Measurements from ENCODE around the gene KSR2. TPM values are rescaled to one million over a fixed set of nuclear protein-coding genes. Genes with fewer than 3 reads are reported as not detected.

Gene KSR2
- total RNA-seq, 2 donors from 2014 or later: 0.07 TPM; not detected in 1

GRCh38 chr12:117884161-117884560 is 84.6 kb downstream of the KSR2 start:
- no peaks in the 10 kb centered on the region for H3K9me3 ChIP-seq
- no peak for ATAC-seq (ENCODE audit: insufficient number of reproducible peaks, low FRiP score, low read depth)
- H3K4me3 ChIP-seq: no peak overlapping the region
- H3K27ac ChIP-seq: no peak overlapping the region
- no peak for DNase-seq (ENCODE audit: low spot score)
- no peaks in the 10 kb centered on the region for H3K27me3 ChIP-seq (replicated peaks; ENCODE audit: insufficient read depth)
- H3K36me3 ChIP-seq: no peaks in the 10 kb centered on the region
- TF ChIP-seq CTCF (IDR thresholded peaks at IDR 0.05): no peak
- H3K4me1 ChIP-seq (ENCODE audit: control insufficient read depth in 1 of 2, low read depth in 2 of 2): no peaks in the 10 kb centered on the region

- no peaks in the 10 kb centered on the region for H3K36me3 ChIP-seq
- no peaks in the 10 kb centered on the region for H3K9me3 ChIP-seq
- H3K27me3 ChIP-seq (replicated peaks; ENCODE audit: insufficient read depth): no peaks in the 10 kb centered on the region
- no peak for ATAC-seq (ENCODE audit: insufficient number of reproducible peaks, low FRiP score, low read depth)
- H3K4me1 ChIP-seq (ENCODE audit: control insufficient read depth in 1 of 2, low read depth in 2 of 2): no peaks in the 10 kb centered on the region
- no peak for TF ChIP-seq CTCF (IDR thresholded peaks at IDR 0.05)
- H3K27ac ChIP-seq: no peak overlapping the region
- H3K4me3 ChIP-seq: no peak overlapping the region
- no peak for DNase-seq (ENCODE audit: low spot score)
Measured at GRCh38 chr12:117882603-117883184, 86.1 kb downstream of the KSR2 start.

GRCh38 chr12:117882181-117882580 is 86.6 kb downstream of the KSR2 start:
- no peak for DNase-seq (ENCODE audit: low spot score)
- Histone ChIP-seq H3K27ac (no peak overlapping the region), H3K9me3 (no peaks in the 10 kb centered on the region), H3K36me3 (no peaks in the 10 kb centered on the region), H3K27me3 (replicated peaks; ENCODE audit: insufficient read depth) (no peaks in the 10 kb centered on the region), H3K4me3 (no peak overlapping the region), H3K4me1 (ENCODE audit: control insufficient read depth in 1 of 2, low read depth in 2 of 2) (no peaks in the 10 kb centered on the region)
- no peak for TF ChIP-seq CTCF (IDR thresholded peaks at IDR 0.05)
- ATAC-seq (ENCODE audit: insufficient number of reproducible peaks, low FRiP score, low read depth): no peak

- no peaks in the 10 kb centered on the region for H3K36me3 ChIP-seq
- no peak for TF ChIP-seq CTCF (IDR thresholded peaks at IDR 0.05)
- ATAC-seq (ENCODE audit: insufficient number of reproducible peaks, low FRiP score, low read depth) (no peak), DNase-seq (ENCODE audit: low spot score) (no peak)
- no peak overlapping the region for H3K27ac ChIP-seq
- H3K9me3 ChIP-seq: no peaks in the 10 kb centered on the region
- no peaks in the 10 kb centered on the region for H3K27me3 ChIP-seq (replicated peaks; ENCODE audit: insufficient read depth)
- H3K4me3 ChIP-seq: no peak overlapping the region
- H3K4me1 ChIP-seq (ENCODE audit: control insufficient read depth in 1 of 2, low read depth in 2 of 2): no peaks in the 10 kb centered on the region
Measured at GRCh38 chr12:117881517-117881916, 87.3 kb downstream of the KSR2 start.

GRCh38 chr12:117878605-117879004 is 90.2 kb downstream of the KSR2 start:
- no peak for TF ChIP-seq CTCF (IDR thresholded peaks at IDR 0.05)
- ATAC-seq (ENCODE audit: insufficient number of reproducible peaks, low FRiP score, low read depth) (no peak), DNase-seq (ENCODE audit: low spot score) (no peak)
- Histone ChIP-seq H3K27me3 (replicated peaks; ENCODE audit: insufficient read depth) (no peaks in the 10 kb centered on the region), H3K4me3 (no peak overlapping the region), H3K27ac (no peak overlapping the region), H3K4me1 (ENCODE audit: control insufficient read depth in 1 of 2, low read depth in 2 of 2) (no peaks in the 10 kb centered on the region), H3K36me3 (no peaks in the 10 kb centered on the region), H3K9me3 (no peaks in the 10 kb centered on the region)
